T-helper 17 cell (primary cell): ENCODE results near the gene KL. TPM values are rescaled to one million over a fixed set of nuclear protein-coding genes. Genes with fewer than 3 reads are reported as not detected.

Source experiments
- ATAC-seq: fragments of 150-1000 bp; cut with Tn5 transposase; 2 replicates; pipeline ENCODE4 v1.10.0; 2021; ENCODE audit warnings: mild to moderate bottlenecking, moderate library complexity
- DNase-seq, 3 donors: peaks; one replicate each; pipeline versions ENCODE4 v3.0.0 to v3.0.0-alpha.2; 2020 to 2021
- H3K9me3 ChIP-seq: one replicate; pipeline ENCODE4 v1.7.0; 2013; ENCODE audit warnings: low read length, mild to moderate bottlenecking; ENCODE audit not compliant: control insufficient read depth, poor library complexity, severe bottlenecking
- H3K27ac Mint-ChIP-seq: one replicate; pipeline ENCODE4 v1.8.0; 2022; ENCODE audit warnings: mild to moderate bottlenecking, moderate library complexity, mixed read lengths
- H3K27me3 Mint-ChIP-seq: one replicate; pipeline ENCODE4 v1.8.0; 2022; ENCODE audit warnings: mixed read lengths
- H3K36me3 Mint-ChIP-seq: one replicate; pipeline ENCODE4 v1.8.0; 2022; ENCODE audit warnings: low read depth, mixed read lengths
- H3K4me1 Mint-ChIP-seq: one replicate; pipeline ENCODE4 v1.8.0; 2022; ENCODE audit warnings: mild to moderate bottlenecking, mixed read lengths
- H3K4me3 Mint-ChIP-seq: one replicate; pipeline ENCODE4 v1.8.0; 2022; ENCODE audit warnings: mild to moderate bottlenecking, moderate library complexity, mixed read lengths
- total RNA-seq, 4 donors: library from RNA in 2 of 4; stranded (reverse) in 2 of 4; gene quantifications; one replicate each; pipeline ENCODE4 v1.2.3 and lab custom pipeline; 2022 to 2026

The KL gene
- total RNA-seq, 2 donors from 2014 or later: not detected

GRCh38 chr13:33008946-33009722 is 7.1 kb upstream of the KL start:
- peaks cover 5% of the 10 kb centered on the region for H3K9me3 ChIP-seq
- Mint-ChIP-seq H3K27ac (no peak overlapping the region), H3K36me3 (peaks cover 2% of the 10 kb centered on the region), H3K4me3 (no peak overlapping the region), H3K4me1 (no peaks in the 10 kb centered on the region), H3K27me3 (peaks cover 23% of the 10 kb centered on the region)
- no peak for ATAC-seq
- no peak for DNase-seq

GRCh38 chr13:33011828-33012470 is 4.3 kb upstream of the KL start:
- DNase-seq (no peak), ATAC-seq (no peak)
- Mint-ChIP-seq H3K27me3 (peaks cover 36% of the 10 kb centered on the region), H3K27ac (no peak overlapping the region), H3K36me3 (peaks cover 2% of the 10 kb centered on the region), H3K4me3 (no peak overlapping the region), H3K4me1 (peaks cover 5% of the 10 kb centered on the region)
- H3K9me3 ChIP-seq: peaks cover 5% of the 10 kb centered on the region

DNA sequence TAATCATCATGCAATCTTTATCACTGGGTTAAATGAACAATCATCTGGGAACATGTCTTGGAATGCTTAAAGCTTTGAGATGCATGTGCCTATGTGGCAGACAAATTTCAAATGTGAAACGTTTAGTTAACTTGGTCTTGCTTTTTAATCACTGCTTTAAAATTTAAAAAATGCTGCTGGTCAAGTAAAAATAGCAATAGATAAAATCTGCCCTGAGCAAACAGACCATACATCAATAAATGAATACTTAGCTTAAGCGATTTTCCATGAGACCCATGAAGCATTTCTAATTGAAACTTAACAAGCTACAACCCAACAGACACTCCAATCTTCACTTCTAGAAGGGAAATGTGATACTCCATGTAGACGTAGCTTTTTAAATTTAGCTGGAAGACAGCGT is 1.9 kb upstream of the KL start:
- DNase-seq (no peak), ATAC-seq (no peak)
- no peak overlapping the region for H3K27ac Mint-ChIP-seq
- H3K36me3 Mint-ChIP-seq: no peaks in the 10 kb centered on the region
- no peak overlapping the region for H3K4me3 Mint-ChIP-seq
- H3K27me3 Mint-ChIP-seq: peaks cover 54% of the 10 kb centered on the region
- H3K9me3 ChIP-seq: no peaks in the 10 kb centered on the region
- peaks cover 9% of the 10 kb centered on the region for H3K4me1 Mint-ChIP-seq

DNA sequence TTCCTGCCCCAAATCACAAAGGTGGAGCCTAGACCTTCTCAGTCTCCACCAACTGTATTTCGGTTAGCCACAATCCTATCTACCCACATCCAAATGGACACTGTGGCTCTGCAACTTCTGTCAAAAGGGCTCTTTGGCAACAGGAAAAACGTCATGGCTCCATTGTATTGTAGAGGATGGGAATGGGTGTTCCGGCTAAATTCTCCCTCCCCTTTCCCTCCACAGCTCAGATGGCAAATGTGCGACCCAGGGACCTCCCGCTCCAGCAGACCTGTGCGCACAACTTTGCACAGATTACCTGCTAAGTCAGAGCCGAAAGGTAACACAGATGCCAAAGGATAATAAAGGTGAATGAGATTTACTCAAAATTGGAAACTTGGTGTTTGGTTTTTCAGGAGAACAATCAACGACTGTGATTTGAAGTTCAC is 968 bp upstream of the KL start:
- Mint-ChIP-seq H3K4me1 (peaks cover 9% of the 10 kb centered on the region), H3K27ac (no peak overlapping the region), H3K4me3 (peak overlapping the region; percentile 76), H3K36me3 (no peaks in the 10 kb centered on the region), H3K27me3 (peaks cover 63% of the 10 kb centered on the region)
- DNase-seq: no peak
- no peaks in the 10 kb centered on the region for H3K9me3 ChIP-seq
- no peak for ATAC-seq

GRCh38 chr13:33015791-33016323 is 366 bp upstream of the KL start:
- H3K4me1 Mint-ChIP-seq: peaks cover 9% of the 10 kb centered on the region
- DNase-seq: no peak
- H3K9me3 ChIP-seq: no peaks in the 10 kb centered on the region
- H3K4me3 Mint-ChIP-seq: peak overlapping the region; percentile 76
- H3K36me3 Mint-ChIP-seq: no peaks in the 10 kb centered on the region
- H3K27me3 Mint-ChIP-seq: peaks cover 63% of the 10 kb centered on the region
- H3K27ac Mint-ChIP-seq: no peak overlapping the region
- ATAC-seq: no peak

DNA sequence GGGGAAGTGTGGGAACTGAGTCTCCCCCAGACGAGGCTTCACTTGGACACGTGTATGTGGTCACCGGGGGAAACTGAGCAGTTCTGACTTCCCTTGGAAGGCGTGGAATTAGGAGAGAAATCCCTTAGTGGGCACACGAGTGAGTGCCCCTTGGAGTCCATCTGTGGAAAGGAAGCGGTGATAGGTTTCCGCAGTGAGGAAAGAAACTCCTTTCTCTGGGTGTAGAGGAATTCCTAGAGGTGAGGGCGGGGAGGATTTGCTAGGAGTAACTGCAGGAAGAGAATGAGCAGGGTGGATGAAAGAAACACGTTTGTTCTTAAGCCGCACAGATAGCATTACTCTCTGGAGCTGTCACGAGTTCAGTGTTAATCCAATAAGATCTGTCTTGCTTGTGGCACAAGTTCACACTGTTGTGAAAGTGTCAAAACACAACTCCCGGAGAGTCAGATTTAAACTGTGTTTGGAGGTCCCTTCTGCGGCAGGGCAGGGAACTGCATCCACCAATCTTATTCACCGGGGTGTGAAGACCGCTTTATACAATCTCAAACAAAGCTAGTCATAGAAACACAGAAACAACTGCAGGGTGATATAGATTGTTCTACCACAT is 1.2 kb downstream of the KL start:
- Mint-ChIP-seq H3K27ac (no peak overlapping the region), H3K27me3 (peaks cover 70% of the 10 kb centered on the region), H3K4me3 (peak overlapping the region; percentile 69), H3K4me1 (peaks cover 9% of the 10 kb centered on the region), H3K36me3 (no peaks in the 10 kb centered on the region)
- H3K9me3 ChIP-seq: no peaks in the 10 kb centered on the region
- ATAC-seq: peak; percentile 59
- no peak for DNase-seq

- H3K36me3 Mint-ChIP-seq: no peaks in the 10 kb centered on the region
These were observed 2.7 kb downstream of the KL start for GRCh38 chr13:33018886-33019285.

DNA sequence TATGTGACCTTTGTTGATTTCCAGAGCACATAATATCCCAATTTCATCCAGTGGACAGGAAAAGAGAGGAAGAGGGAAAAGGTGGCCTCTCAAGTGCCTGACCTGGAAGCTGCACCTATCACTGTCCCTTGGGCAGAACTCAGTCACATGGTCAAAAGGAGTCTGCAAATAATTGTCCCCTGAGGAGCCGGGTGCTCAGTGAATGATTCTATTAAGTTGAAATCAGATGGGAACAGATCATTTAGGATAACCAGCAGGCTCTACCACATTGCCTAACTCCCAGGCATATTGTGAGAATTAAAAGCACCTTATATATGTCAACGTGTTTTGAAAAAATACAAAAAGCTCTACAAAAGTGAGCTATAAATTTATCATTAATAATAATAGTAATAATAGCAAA is 6.8 kb downstream of the KL start:
- DNase-seq (no peak), ATAC-seq (no peak)
- H3K4me1 Mint-ChIP-seq: no peaks in the 10 kb centered on the region
- no peak overlapping the region for H3K4me3 Mint-ChIP-seq
- no peaks in the 10 kb centered on the region for H3K9me3 ChIP-seq
- no peaks in the 10 kb centered on the region for H3K36me3 Mint-ChIP-seq
- H3K27ac Mint-ChIP-seq: no peak overlapping the region
- H3K27me3 Mint-ChIP-seq: peaks cover 67% of the 10 kb centered on the region

More at GRCh38 chr13:33018886-33019285, 2.7 kb downstream of the KL start:
- DNase-seq: no peak
- peaks cover 9% of the 10 kb centered on the region for H3K4me1 Mint-ChIP-seq
- no peak for ATAC-seq
- no peak overlapping the region for H3K4me3 Mint-ChIP-seq
- no peak overlapping the region for H3K27ac Mint-ChIP-seq
- H3K9me3 ChIP-seq: no peaks in the 10 kb centered on the region
- H3K27me3 Mint-ChIP-seq: peaks cover 68% of the 10 kb centered on the region

DNA sequence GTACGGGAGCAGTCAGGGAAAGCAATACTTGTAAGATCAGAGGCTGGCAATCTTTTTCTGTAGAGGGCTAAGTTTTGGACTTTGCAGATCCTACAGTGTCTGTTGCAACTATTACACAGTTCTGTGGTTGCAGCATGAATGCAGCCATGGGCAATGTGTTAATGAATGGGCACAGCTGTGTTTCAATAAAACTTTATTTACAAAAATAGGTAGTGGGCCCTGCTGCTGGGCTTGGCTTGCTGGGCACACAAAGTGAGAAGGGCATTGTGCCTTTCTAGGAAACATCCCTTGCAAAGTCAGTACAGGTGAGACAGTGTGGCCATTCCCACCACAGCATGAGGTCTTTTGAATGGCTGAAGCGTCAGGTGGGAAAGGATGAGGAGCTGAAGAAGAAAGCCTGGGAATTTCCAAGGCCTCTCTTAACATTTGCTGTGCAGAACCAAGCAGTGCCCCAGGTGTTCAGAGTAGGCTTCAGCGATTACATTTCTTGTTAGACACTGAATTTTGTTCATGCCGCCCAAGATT is 9.1 kb downstream of the KL start:
- no peak for ATAC-seq
- no peak for DNase-seq
- peaks cover 55% of the 10 kb centered on the region for H3K27me3 Mint-ChIP-seq
- H3K4me3 Mint-ChIP-seq: no peak overlapping the region
- H3K27ac Mint-ChIP-seq: no peak overlapping the region
- no peaks in the 10 kb centered on the region for H3K9me3 ChIP-seq
- no peaks in the 10 kb centered on the region for H3K4me1 Mint-ChIP-seq
- no peaks in the 10 kb centered on the region for H3K36me3 Mint-ChIP-seq

DNA sequence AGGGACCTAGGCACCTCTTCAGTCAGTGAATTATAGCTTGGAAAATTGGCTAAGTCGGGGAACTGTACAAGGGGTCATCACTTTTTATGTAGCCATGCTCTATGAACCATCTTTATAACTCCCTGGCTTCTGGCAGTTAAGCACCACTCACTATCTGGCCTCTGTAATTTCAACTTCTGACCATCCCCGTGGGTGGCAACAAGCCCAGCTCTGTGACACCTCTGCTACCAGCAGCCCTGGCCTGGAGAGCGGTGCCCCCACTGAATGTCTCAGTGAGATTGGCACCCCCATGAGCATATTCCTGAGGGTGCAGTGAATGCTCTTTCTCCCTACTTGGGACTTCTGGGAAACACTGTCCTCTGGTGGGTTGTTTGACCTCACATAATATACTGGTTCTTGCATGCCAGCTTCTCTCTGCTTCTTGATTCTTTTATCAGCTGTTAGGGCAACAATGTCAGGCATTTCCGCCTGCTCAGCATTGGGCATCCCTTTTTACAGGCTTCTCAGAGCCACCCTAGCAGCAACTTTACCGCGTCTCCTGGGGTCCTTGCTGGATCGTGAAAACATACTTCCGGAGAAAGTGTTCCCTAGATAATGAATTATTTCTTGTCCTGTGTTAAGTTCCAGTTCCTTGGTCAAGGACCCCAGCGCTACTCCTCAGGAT is 10.4 kb downstream of the KL start:
- DNase-seq (no peak), ATAC-seq (no peak)
- no peaks in the 10 kb centered on the region for H3K9me3 ChIP-seq
- Mint-ChIP-seq H3K4me1 (no peaks in the 10 kb centered on the region), H3K4me3 (no peak overlapping the region), H3K36me3 (no peaks in the 10 kb centered on the region), H3K27ac (no peak overlapping the region), H3K27me3 (peaks cover 51% of the 10 kb centered on the region)

DNA sequence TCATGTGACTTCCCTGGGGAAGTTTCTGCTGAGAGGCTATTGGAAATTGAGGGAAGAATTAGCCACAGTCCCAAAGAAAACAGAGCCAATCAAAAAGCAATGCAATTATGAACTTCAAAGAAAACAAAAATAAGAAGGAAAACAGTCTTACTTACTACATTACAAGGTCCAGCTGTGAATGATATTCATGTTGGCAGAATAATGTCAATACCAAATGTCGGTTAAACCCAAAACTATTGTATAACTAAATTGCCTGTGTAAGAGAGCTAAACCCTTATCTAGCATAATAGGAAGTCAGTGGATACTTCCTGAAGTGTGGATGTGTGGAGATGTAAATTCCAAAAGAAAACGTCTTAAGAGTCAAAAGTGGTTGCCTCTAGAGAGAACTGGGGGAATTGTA is 12.4 kb downstream of the KL start:
- H3K27ac Mint-ChIP-seq: no peak overlapping the region
- H3K27me3 Mint-ChIP-seq: peaks cover 51% of the 10 kb centered on the region
- DNase-seq (no peak), ATAC-seq (no peak)
- no peaks in the 10 kb centered on the region for H3K9me3 ChIP-seq
- no peaks in the 10 kb centered on the region for H3K36me3 Mint-ChIP-seq
- no peak overlapping the region for H3K4me3 Mint-ChIP-seq
- peaks cover 4% of the 10 kb centered on the region for H3K4me1 Mint-ChIP-seq

DNA sequence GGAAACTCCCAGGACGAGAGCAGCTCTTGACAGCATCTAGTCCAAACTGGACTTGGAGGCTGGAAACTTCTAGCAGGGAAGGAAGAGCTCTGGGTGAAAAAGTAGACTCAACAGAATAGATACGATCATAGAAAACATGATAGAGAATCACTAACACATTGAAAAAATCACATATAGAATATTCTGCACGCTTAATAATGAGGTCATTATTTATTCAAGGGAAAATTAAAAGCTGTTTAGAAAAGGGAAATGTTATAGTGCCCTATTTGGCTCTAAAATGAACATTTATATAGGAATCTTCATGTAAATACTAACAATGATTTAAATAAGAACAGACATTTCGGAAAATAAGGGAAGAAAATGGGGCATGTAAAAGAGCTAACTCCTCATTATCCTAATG is 15.1 kb downstream of the KL start:
- Mint-ChIP-seq H3K27ac (no peak overlapping the region), H3K4me3 (no peak overlapping the region), H3K27me3 (peaks cover 43% of the 10 kb centered on the region), H3K36me3 (no peaks in the 10 kb centered on the region), H3K4me1 (peaks cover 6% of the 10 kb centered on the region)
- H3K9me3 ChIP-seq: no peaks in the 10 kb centered on the region
- ATAC-seq (no peak), DNase-seq (no peak)
